ENCODE results near the gene CRTC3. TPM values are rescaled to one million over a fixed set of nuclear protein-coding genes. Genes with fewer than 3 reads are reported as not detected.

Gene CRTC3
- total RNA-seq = 10 to 100 TPM; 26.9 to 54.5 (median 42.1) TPM

GRCh38 chr15:90529371-90530249 is at the start of gene CRTC3:
TSS of gene CRTC3 (plus strand) at chr15:90529923. CDS start at chr15:90530072, 149 bp downstream.
- no peak for TF ChIP-seq CTCF (IDR thresholded peaks at IDR 0.05; ENCODE audit: low read depth)

- no peak for TF ChIP-seq CTCF (IDR thresholded peaks at IDR 0.05; ENCODE audit: low read depth)
These were observed 48.7 kb upstream of the CRTC3 start for GRCh38 chr15:90481023-90481422.

GRCh38 chr15:90482124-90483011 is 47.4 kb upstream of the CRTC3 start:
- no peak for TF ChIP-seq CTCF (IDR thresholded peaks at IDR 0.05; ENCODE audit: low read depth)

- no peak for TF ChIP-seq CTCF (IDR thresholded peaks at IDR 0.05; ENCODE audit: low read depth)
These were observed 46.8 kb upstream of the CRTC3 start for GRCh38 chr15:90483012-90483307.

- TF ChIP-seq CTCF (IDR thresholded peaks at IDR 0.05; ENCODE audit: low read depth) = no peak
These were observed 46.1 kb upstream of the CRTC3 start for GRCh38 chr15:90483637-90484036.

GRCh38 chr15:90487186-90487585 is 42.5 kb upstream of the CRTC3 start:
- no peak for TF ChIP-seq CTCF (IDR thresholded peaks at IDR 0.05; ENCODE audit: low read depth)

GRCh38 chr15:90489514-90489913 is 40.2 kb upstream of the CRTC3 start:
- no peak for TF ChIP-seq CTCF (IDR thresholded peaks at IDR 0.05; ENCODE audit: low read depth)

Measured in subcutaneous adipose tissue (tissue), 4 donors.